ENCODE data around the gene PLD4. TPM values are rescaled to one million over a fixed set of nuclear protein-coding genes. Genes with fewer than 3 reads are reported as not detected.
"Not testable (repeated sequence)": the region's sequence is repeated elsewhere in the genome, so short reads cannot be mapped to it uniquely, and the experiment has no call there.

The PLD4 gene
- total and polyA plus RNA-seq, 4 donors: 12.9 to 32.6 (median 27.8) TPM

DNA sequence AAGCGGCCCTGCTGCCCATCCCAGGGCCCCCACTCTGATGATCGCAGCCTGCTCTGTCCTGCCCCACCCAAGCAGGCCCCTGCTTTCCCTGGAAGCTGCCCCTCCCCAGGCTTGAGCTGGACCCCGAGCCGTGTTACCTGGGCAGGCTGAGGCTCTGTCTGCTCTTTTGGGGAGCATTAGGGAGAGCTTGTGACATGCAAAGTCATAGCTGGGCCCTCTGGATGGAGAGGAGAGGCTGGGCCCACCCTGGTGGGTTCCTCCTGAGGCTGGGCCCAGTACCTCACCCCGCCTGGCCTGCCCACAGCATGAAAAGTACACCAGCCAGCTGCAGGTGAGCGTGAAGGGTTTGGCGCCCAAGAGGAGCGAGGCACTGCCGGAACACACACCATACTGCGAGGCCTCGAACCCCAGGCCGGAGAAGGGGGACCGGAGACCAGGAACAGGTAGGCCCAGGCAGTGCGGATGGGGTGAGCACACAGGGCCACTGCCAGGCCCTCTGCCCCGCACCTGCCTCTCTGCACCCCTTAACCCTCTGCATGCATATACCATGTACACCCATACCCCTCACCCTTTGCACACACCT, 44.6 kb upstream of the PLD4 start:
- no peak overlapping the region for H3K27ac ChIP-seq (ENCODE audit: low read depth, low read length)
- H3K4me1 ChIP-seq (ENCODE audit: control insufficient read depth, insufficient read depth, low read length): peaks cover 6% of the 10 kb centered on the region
- H3K4me3 ChIP-seq (ENCODE audit: low read depth, low read length): no peak overlapping the region
- H3K9me3 ChIP-seq (ENCODE audit: control insufficient read depth, insufficient read depth, low read length): no peaks in the 10 kb centered on the region
- no peak for DNase-seq (ENCODE audit: low read depth in 4 of 6, low spot score in 6 of 6)
- 97% methylated on average over 14 of the region's 15 CpGs for WGBS (ENCODE audit: insufficient coverage)
- H3K27me3 ChIP-seq (ENCODE audit: control insufficient read depth, insufficient read depth, low read length): no peaks in the 10 kb centered on the region
- peaks cover 95% of the 10 kb centered on the region for H3K36me3 ChIP-seq (ENCODE audit: control insufficient read depth, insufficient read depth, low read length)

DNA sequence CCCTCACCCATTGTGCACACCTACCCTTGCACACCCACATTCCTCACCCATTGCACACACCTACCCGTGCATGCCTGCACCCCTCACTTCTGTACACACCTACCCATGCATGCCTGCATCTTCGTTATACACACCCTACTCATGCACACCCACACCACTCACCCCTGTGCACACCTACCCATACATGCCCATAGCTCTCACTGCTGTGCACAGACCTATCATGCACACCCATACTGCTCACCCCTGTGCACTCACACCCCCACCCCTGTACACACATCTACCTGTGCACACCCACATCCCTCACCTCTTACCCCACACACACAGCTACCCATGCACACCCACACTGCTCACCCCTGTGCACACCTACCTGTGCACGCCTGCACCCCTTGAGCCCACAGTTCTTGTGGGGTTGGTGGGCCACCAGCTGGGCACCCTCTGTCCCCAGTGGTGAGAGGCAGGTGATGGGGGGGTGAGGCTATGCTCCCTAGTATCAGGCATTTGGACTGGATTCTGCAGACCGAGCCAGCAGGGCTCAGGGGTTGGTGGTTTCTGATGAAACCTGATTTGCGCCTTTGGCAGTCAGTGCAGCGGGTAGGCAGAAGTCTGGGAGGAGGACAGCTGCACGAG, 44.0 kb upstream of the PLD4 start:
- H3K9me3 ChIP-seq (ENCODE audit: control insufficient read depth, insufficient read depth, low read length): no peaks in the 10 kb centered on the region
- no peak overlapping the region for H3K27ac ChIP-seq (ENCODE audit: low read depth, low read length)
- H3K27me3 ChIP-seq (ENCODE audit: control insufficient read depth, insufficient read depth, low read length): no peaks in the 10 kb centered on the region
- WGBS (ENCODE audit: insufficient coverage): 73% methylated on average over 6 of the region's 7 CpGs
- peaks cover 95% of the 10 kb centered on the region for H3K36me3 ChIP-seq (ENCODE audit: control insufficient read depth, insufficient read depth, low read length)
- DNase-seq (ENCODE audit: low read depth in 4 of 6, low spot score in 6 of 6): no peak
- no peak overlapping the region for H3K4me3 ChIP-seq (ENCODE audit: low read depth, low read length)
- H3K4me1 ChIP-seq (ENCODE audit: control insufficient read depth, insufficient read depth, low read length): peaks cover 6% of the 10 kb centered on the region

DNA sequence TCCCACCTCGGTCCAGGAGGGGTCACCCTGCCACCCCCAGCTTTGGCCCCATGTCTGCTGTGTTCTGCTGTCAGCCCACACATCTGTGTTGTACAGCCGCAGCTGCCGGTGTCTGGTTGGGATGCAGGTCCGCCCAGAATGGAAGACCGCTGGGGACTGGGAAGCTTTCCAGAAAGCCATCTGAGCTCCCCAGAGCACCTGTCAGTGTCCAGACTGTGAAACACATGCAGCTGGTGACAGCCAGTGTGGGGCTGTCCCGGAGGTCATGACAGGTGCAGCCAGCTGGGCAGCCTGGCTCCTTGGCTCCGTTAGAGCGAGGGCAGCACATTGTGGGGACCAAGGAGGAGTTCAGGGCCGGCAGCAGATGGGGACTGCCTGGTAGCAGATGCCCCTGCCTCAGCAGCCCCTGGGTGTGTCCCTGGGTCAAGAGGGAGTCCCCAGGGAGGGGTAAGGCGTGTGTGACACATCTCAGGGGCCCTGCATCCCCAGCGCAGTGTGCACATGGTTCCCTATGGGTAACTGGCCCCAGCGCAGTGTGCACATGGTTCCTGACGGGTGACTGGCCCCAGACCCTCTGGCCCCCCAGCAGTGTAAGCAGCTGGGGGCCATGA, 43.2 kb upstream of the PLD4 start:
- H3K4me3 ChIP-seq (ENCODE audit: low read depth, low read length): no peak overlapping the region
- peaks cover 6% of the 10 kb centered on the region for H3K4me1 ChIP-seq (ENCODE audit: control insufficient read depth, insufficient read depth, low read length)
- peaks cover 95% of the 10 kb centered on the region for H3K36me3 ChIP-seq (ENCODE audit: control insufficient read depth, insufficient read depth, low read length)
- H3K27ac ChIP-seq (ENCODE audit: low read depth, low read length): no peak overlapping the region
- H3K9me3 ChIP-seq (ENCODE audit: control insufficient read depth, insufficient read depth, low read length): no peaks in the 10 kb centered on the region
- no peaks in the 10 kb centered on the region for H3K27me3 ChIP-seq (ENCODE audit: control insufficient read depth, insufficient read depth, low read length)
- 53% methylated on average over 13 of the region's 13 CpGs for WGBS (ENCODE audit: insufficient coverage)
- peak in 2 of 6 donors; percentile 48 to 55 for DNase-seq (ENCODE audit: low read depth in 4 of 6, low spot score in 6 of 6)

DNA sequence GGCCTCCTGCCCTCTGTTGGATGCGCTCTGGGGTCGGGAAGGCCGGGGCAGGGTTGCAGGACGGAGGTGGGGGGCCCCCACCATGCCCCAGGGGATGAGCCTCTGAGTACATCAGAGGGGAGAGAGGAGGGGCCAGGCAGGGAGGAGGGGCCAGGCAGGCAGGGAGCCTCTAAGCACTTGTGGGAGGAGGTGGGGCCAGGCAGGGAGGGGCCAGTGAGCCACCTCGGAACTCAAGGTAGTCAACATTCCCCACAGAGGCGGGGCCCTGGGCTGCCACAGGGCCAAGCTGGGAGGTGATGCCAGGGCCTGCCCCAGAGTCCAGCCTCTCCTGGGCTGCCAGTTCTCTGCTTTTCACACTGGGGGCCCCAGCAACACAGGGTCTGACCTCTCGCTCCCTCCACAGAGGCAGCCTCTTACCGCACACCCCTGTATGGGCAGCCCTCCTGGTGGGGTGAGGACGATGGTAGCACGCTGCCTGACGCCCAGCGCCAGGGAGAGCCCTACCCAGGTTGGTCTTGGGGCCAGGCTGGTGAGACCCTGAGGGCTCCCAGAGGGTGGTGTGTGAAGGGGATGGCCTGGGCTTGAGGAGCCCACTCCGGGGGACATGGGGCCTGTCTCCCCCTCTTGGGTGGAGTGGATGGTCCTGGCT, 42.2 kb upstream of the PLD4 start:
- H3K36me3 ChIP-seq (ENCODE audit: control insufficient read depth, insufficient read depth, low read length): peaks cover 95% of the 10 kb centered on the region
- no peak for DNase-seq (ENCODE audit: low read depth in 4 of 6, low spot score in 6 of 6)

DNA sequence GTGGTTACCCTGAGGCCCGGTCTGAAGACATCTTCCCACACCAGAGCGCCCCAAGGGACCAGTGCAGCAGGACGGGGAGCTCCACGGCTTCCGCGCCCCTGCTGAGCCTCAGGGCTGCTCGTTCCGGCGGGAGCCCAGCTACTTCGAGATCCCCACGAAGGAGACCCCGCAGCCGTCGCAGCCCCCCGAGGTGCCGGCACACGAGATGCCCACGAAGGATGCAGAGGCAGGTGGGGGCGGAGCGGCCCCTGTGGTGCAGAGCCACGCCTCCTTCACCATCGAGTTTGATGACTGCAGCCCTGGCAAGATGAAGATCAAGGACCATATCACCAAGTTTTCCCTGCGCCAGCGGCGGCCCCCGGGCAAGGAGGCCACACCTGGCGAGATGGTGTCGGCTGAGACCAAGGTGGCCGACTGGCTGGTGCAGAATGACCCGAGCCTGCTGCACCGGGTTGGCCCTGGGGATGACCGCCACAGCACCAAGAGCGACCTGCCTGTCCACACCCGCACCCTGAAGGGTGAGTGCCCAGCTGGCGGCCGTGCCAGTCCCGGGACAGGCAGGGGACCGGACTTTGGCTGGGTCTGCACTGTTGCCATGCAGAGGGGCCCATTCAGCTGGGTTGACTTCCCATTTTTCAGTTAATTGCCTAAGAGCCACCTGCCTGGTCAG, 41.6 kb upstream of the PLD4 start:
- Histone ChIP-seq H3K4me1 (ENCODE audit: control insufficient read depth, insufficient read depth, low read length) (peaks cover 6% of the 10 kb centered on the region), H3K9me3 (ENCODE audit: control insufficient read depth, insufficient read depth, low read length) (no peaks in the 10 kb centered on the region), H3K27me3 (ENCODE audit: control insufficient read depth, insufficient read depth, low read length) (no peaks in the 10 kb centered on the region), H3K36me3 (ENCODE audit: control insufficient read depth, insufficient read depth, low read length) (peaks cover 95% of the 10 kb centered on the region), H3K27ac (ENCODE audit: low read depth, low read length) (no peak overlapping the region), H3K4me3 (ENCODE audit: low read depth, low read length) (no peak overlapping the region)
- no peak for DNase-seq (ENCODE audit: low read depth in 4 of 6, low spot score in 6 of 6)
- 88% methylated on average over 38 of the region's 38 CpGs for WGBS (ENCODE audit: insufficient coverage)

More for the DNA sequence above, 42.2 kb upstream of the PLD4 start:
- Histone ChIP-seq H3K27ac (ENCODE audit: low read depth, low read length) (no peak overlapping the region), H3K4me1 (ENCODE audit: control insufficient read depth, insufficient read depth, low read length) (peaks cover 6% of the 10 kb centered on the region), H3K9me3 (ENCODE audit: control insufficient read depth, insufficient read depth, low read length) (no peaks in the 10 kb centered on the region), H3K27me3 (ENCODE audit: control insufficient read depth, insufficient read depth, low read length) (no peaks in the 10 kb centered on the region), H3K4me3 (ENCODE audit: low read depth, low read length) (no peak overlapping the region)
- WGBS (ENCODE audit: insufficient coverage): 66% methylated on average over 13 of the region's 13 CpGs

DNA sequence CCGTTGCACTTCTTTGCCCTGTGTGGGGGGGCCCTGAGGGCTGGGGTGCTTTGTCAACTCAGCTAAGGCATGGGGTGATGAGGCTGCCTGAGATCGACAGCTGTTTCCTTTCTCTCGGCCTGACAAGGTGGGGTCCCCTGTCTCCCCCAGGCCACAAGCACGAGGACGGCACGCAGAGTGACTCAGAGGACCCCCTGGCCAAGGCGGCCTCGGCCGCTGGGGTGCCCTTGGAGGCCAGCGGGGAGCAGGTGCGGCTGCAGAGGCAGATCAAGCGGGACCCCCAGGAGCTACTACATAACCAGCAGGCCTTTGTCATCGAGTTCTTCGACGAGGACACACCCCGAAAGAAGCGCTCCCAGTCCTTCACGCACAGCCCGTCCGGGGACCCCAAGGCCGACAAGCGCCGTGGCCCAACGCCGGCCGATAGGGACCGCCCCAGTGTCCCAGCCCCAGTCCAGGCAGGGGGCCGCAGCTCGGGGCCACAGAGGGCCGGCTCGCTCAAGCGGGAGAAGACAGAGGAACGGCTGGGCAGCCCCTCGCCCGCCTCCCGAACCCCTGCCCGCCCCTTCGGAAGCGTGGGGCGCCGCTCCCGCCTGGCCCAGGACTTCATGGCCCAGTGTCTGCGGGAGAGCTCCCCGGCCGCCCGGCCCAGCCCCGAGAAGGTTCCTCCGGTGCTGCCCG, 40.9 kb upstream of the PLD4 start:
- no peaks in the 10 kb centered on the region for H3K27me3 ChIP-seq (ENCODE audit: control insufficient read depth, insufficient read depth, low read length)
- H3K27ac ChIP-seq (ENCODE audit: low read depth, low read length): no peak overlapping the region
- no peak overlapping the region for H3K4me3 ChIP-seq (ENCODE audit: low read depth, low read length)
- H3K9me3 ChIP-seq (ENCODE audit: control insufficient read depth, insufficient read depth, low read length): no peaks in the 10 kb centered on the region
- H3K36me3 ChIP-seq (ENCODE audit: control insufficient read depth, insufficient read depth, low read length): peaks cover 95% of the 10 kb centered on the region
- WGBS (ENCODE audit: insufficient coverage): 93% methylated on average over 49 of the region's 49 CpGs
- DNase-seq (ENCODE audit: low read depth in 4 of 6, low spot score in 6 of 6): no peak
- peaks cover 6% of the 10 kb centered on the region for H3K4me1 ChIP-seq (ENCODE audit: control insufficient read depth, insufficient read depth, low read length)

DNA sequence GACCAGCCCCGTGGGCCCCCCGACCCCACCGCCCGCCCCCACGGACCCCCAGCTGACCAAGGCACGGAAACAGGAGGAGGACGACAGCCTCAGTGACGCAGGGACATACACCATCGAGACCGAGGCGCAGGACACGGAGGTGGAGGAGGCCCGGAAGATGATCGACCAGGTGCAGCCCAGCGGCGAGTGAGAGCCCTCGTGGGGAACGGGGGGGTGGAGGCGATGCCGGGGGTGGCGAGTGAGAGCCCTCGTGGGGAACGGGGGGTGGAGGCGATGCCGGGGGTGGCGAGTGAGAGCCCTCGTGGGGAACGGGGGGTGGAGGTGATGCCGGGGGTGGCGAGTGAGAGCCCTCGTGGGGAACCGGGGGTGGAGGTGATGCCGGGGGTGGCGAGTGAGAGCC, 40.3 kb upstream of the PLD4 start:
- not testable (repeated sequence) for H3K27me3 ChIP-seq (ENCODE audit: control insufficient read depth, insufficient read depth, low read length); H3K9me3 ChIP-seq (ENCODE audit: control insufficient read depth, insufficient read depth, low read length); H3K4me1 ChIP-seq (ENCODE audit: control insufficient read depth, insufficient read depth, low read length); H3K4me3 ChIP-seq (ENCODE audit: low read depth, low read length); DNase-seq (ENCODE audit: low read depth in 4 of 6, low spot score in 6 of 6); H3K27ac ChIP-seq (ENCODE audit: low read depth, low read length)
- 98% methylated on average over 8 of the region's 34 CpGs for WGBS (ENCODE audit: insufficient coverage)
- peaks cover 97% of the 10 kb centered on the region for H3K36me3 ChIP-seq (ENCODE audit: control insufficient read depth, insufficient read depth, low read length)

DNA sequence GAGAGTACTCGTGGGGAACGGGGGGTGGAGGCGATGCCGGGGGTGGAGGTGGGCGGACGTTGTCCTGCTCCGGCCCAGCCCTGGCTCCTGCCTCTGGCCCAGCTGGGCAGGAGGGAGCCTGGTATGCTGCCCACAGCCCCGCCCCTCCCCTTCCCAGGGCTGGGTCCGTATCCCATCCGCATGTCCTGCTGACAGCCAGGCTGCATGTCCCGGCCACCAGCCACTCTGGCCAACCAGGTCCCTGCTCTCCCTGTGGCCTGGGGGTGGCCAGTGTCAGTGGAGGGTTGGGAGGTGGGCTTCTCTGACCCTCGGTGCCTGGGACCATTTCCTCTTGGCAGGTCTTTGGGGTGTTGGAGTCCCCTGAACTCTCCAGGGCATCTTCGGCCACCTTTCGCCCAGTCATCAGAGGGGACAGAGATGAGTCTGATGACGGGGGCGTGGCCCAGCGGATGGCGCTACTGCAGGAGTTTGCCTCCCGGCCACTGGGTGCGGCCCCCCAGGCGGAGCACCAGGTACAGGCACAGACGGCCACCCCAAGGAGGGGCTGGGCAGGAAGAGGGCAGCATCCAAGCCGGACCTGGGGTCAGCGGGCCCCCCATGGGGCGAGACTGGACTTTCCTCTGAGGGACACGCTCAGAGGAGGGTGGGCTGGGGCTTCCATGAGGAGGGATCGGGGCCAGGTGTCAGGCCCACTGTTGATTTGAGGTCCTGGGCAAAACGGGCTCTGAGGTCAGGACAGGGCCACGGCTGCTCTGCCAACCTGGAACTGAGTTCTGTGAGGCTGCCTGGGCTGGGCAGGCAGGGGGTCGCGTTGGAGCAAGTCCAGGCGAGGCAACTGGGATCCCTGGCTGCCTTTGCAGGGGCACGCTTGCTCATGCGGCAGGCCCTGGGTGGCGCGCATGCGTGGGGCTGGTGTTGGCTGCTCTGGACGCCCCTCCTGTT, 39.4 kb upstream of the PLD4 start:
- Histone ChIP-seq H3K9me3 (ENCODE audit: control insufficient read depth, insufficient read depth, low read length) (no peaks in the 10 kb centered on the region), H3K27me3 (ENCODE audit: control insufficient read depth, insufficient read depth, low read length) (no peaks in the 10 kb centered on the region), H3K36me3 (ENCODE audit: control insufficient read depth, insufficient read depth, low read length) (peaks cover 90% of the 10 kb centered on the region), H3K4me3 (ENCODE audit: low read depth, low read length) (no peak overlapping the region), H3K4me1 (ENCODE audit: control insufficient read depth, insufficient read depth, low read length) (peaks cover 6% of the 10 kb centered on the region), H3K27ac (ENCODE audit: low read depth, low read length) (no peak overlapping the region)
- 92% methylated on average over 38 of the region's 38 CpGs for WGBS (ENCODE audit: insufficient coverage)
- DNase-seq (ENCODE audit: low read depth in 4 of 6, low spot score in 6 of 6): no peak
